Stimulated activated CD8-positive, alpha-beta memory T cell treated with anti-CD3 and anti-CD28 coated beads, Interleukin-4, amount 100 ng/mL, for 4 hours (primary cell): Measurements from ENCODE around the gene GSK3A.

Experiments
- DNase-seq, 2 donors: peaks; one replicate each; pipeline ENCODE4 v3.0.0-alpha.2; 2020; ENCODE audit warnings: low read depth in 2 of 2, low spot score in 1 of 2

GSK3A gene

GRCh38 chr19:42281146-42281826, 38.9 kb upstream of the GSK3A start:
- DNase-seq = no peak

GRCh38 chr19:42280815-42281145, 38.4 kb upstream of the GSK3A start:
- no peak for DNase-seq

GRCh38 chr19:42279902-42280814, 37.8 kb upstream of the GSK3A start:
- DNase-seq = peak; percentile 62 to 63

GRCh38 chr19:42279155-42279901, 36.9 kb upstream of the GSK3A start:
- DNase-seq = no peak

- DNase-seq = no peak
These were observed 36.2 kb upstream of the GSK3A start for GRCh38 chr19:42278452-42279154.

- no peak for DNase-seq
These were observed 35.5 kb upstream of the GSK3A start for GRCh38 chr19:42277821-42278451.

- DNase-seq = no peak
These were observed 34.4 kb upstream of the GSK3A start for GRCh38 chr19:42276821-42277220.

- no peak for DNase-seq
These were observed 33.9 kb upstream of the GSK3A start for GRCh38 chr19:42276284-42276683.

GRCh38 chr19:42275517-42275916, 33.1 kb upstream of the GSK3A start:
- DNase-seq = no peak

GRCh38 chr19:42275103-42275502, 32.7 kb upstream of the GSK3A start:
- no peak for DNase-seq

GRCh38 chr19:42274065-42274682, 31.8 kb upstream of the GSK3A start:
- DNase-seq = no peak

- DNase-seq = no peak
These were observed 31.1 kb upstream of the GSK3A start for GRCh38 chr19:42273407-42274064.

- DNase-seq = no peak
These were observed 30.6 kb upstream of the GSK3A start for GRCh38 chr19:42272989-42273406.

GRCh38 chr19:42272535-42272897, 30.1 kb upstream of the GSK3A start:
- no peak for DNase-seq

GRCh38 chr19:42271861-42272534, 29.6 kb upstream of the GSK3A start:
- DNase-seq = no peak

GRCh38 chr19:42271045-42271419, 28.6 kb upstream of the GSK3A start:
- DNase-seq = no peak

- no peak for DNase-seq
These were observed 28.1 kb upstream of the GSK3A start for GRCh38 chr19:42270346-42271044.

GRCh38 chr19:42269478-42270345, 27.3 kb upstream of the GSK3A start:
- no peak for DNase-seq
